Measurements from ENCODE around the gene BRF1.

DNA sequence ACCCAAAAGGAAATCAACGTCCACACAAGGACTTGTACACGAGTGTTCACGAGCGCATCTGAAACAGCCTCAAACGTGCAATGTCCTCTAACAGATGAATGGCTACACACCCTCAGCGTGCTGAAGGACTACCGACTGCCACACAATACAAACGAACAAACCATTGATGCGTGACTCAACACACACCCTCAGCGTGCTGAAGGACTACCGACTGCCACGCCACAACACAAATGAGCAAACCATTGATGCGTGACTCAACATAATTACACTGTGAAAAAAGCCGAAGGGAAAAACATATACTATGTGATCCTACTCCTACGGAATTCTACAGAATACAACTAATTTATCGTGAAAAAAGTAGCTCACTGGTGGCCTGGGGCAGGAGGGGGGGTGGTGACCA is 77.5 kb downstream of the BRF1 start:
- no peak for TF ChIP-seq CTCF (IDR thresholded peaks at IDR 0.05)
- no peak for TF ChIP-seq POLR2A (IDR thresholded peaks at IDR 0.05)

Measured in right lobe of liver (tissue), 4 donors.